ENCODE results near the gene PFKFB1.

The PFKFB1 gene

GRCh38 chrX:54994099-54994498 lies at the start of gene PFKFB1:
Gene PFKFB1 (minus strand): TSS chrX:54994188. CDS start chrX:54994007, 181 bp downstream.
- DNase-seq: no peak

- DNase-seq: no peak
These were observed 47.5 kb upstream of the PFKFB1 start for GRCh38 chrX:55041514-55041913.

- no peak for DNase-seq
These were observed 45.5 kb upstream of the PFKFB1 start for GRCh38 chrX:55039471-55039870.

GRCh38 chrX:55033429-55033828 lies 39.4 kb upstream of the PFKFB1 start:
- DNase-seq: no peak

GRCh38 chrX:55030271-55031205 lies 36.5 kb upstream of the PFKFB1 start, which contains the start of gene ALAS2:
Gene ALAS2 (minus strand): TSS chrX:55030977. CDS start chrX:55026000, 4,977 bp downstream.
- no peak for DNase-seq

GRCh38 chrX:55029291-55029690 lies 35.3 kb upstream of the PFKFB1 start:
- DNase-seq: no peak

- DNase-seq: no peak
These were observed 34.6 kb upstream of the PFKFB1 start for GRCh38 chrX:55028611-55029010.

- no peak for DNase-seq
These were observed 34.1 kb upstream of the PFKFB1 start for GRCh38 chrX:55028040-55028439.

- DNase-seq: no peak
These were observed 32.9 kb upstream of the PFKFB1 start for GRCh38 chrX:55026840-55027239.

GRCh38 chrX:55026143-55026542 lies 32.2 kb upstream of the PFKFB1 start:
- DNase-seq: no peak

GRCh38 chrX:55014897-55015299 lies 20.9 kb upstream of the PFKFB1 start:
- DNase-seq: no peak

GRCh38 chrX:55011294-55011693 lies 17.3 kb upstream of the PFKFB1 start:
- no peak for DNase-seq

- DNase-seq: no peak
These were observed 14.8 kb upstream of the PFKFB1 start for GRCh38 chrX:55008571-55009358.

GRCh38 chrX:55007656-55008055 lies 13.7 kb upstream of the PFKFB1 start:
- DNase-seq: no peak

GRCh38 chrX:55006827-55007621 lies 13.0 kb upstream of the PFKFB1 start:
- DNase-seq: no peak

GRCh38 chrX:55005256-55005655 lies 11.3 kb upstream of the PFKFB1 start:
- DNase-seq: no peak

GRCh38 chrX:55004231-55004630 lies 10.2 kb upstream of the PFKFB1 start:
- DNase-seq: no peak

- DNase-seq: peak; percentile 84
These were observed 6.0 kb upstream of the PFKFB1 start, which contains the start of gene APEX2 for GRCh38 chrX:54999717-55000598. Gene APEX2 (plus strand): TSS chrX:55000363. CDS start chrX:55000423, 60 bp downstream.

- DNase-seq: no peak
These were observed 1.6 kb upstream of the PFKFB1 start for GRCh38 chrX:54995621-54996020.

- no peak for DNase-seq
These were observed 822 bp upstream of the PFKFB1 start for GRCh38 chrX:54994668-54995351.
